ENCODE measurements around the gene FGFBP1.

The FGFBP1 gene

GRCh38 chr4:15910155-15910940 lies 28.2 kb downstream of the FGFBP1 start:
- no peak for DNase-seq

- DNase-seq = no peak
Measured at GRCh38 chr4:15907430-15907829, 31.1 kb downstream of the FGFBP1 start.

GRCh38 chr4:15906020-15906443 lies 32.5 kb downstream of the FGFBP1 start:
- DNase-seq = no peak

- DNase-seq = no peak
Measured at GRCh38 chr4:15902746-15903145, 35.8 kb downstream of the FGFBP1 start.

- DNase-seq = no peak
Measured at GRCh38 chr4:15901998-15902397, 36.5 kb downstream of the FGFBP1 start.

- no peak for DNase-seq
Measured at GRCh38 chr4:15901007-15901406, 37.5 kb downstream of the FGFBP1 start.

GRCh38 chr4:15899511-15899910 lies 39.0 kb downstream of the FGFBP1 start:
- DNase-seq = no peak

- no peak for DNase-seq
Measured at GRCh38 chr4:15898902-15899301, 39.6 kb downstream of the FGFBP1 start.

- no peak for DNase-seq
Measured at GRCh38 chr4:15897577-15897976, 41.0 kb downstream of the FGFBP1 start.

GRCh38 chr4:15894921-15895916 lies 43.3 kb downstream of the FGFBP1 start:
- no peak for DNase-seq

GRCh38 chr4:15894393-15894792 lies 44.1 kb downstream of the FGFBP1 start:
- DNase-seq = no peak

GRCh38 chr4:15893962-15894361 lies 44.6 kb downstream of the FGFBP1 start:
- DNase-seq = no peak

- DNase-seq = no peak
Measured at GRCh38 chr4:15891312-15891711, 47.2 kb downstream of the FGFBP1 start.

GRCh38 chr4:15890246-15890829 lies 48.2 kb downstream of the FGFBP1 start:
- DNase-seq = no peak

- no peak for DNase-seq
Measured at GRCh38 chr4:15888515-15888914, 50.0 kb downstream of the FGFBP1 start.
